ENCODE results near the gene ALG13.

ALG13 gene

DNA sequence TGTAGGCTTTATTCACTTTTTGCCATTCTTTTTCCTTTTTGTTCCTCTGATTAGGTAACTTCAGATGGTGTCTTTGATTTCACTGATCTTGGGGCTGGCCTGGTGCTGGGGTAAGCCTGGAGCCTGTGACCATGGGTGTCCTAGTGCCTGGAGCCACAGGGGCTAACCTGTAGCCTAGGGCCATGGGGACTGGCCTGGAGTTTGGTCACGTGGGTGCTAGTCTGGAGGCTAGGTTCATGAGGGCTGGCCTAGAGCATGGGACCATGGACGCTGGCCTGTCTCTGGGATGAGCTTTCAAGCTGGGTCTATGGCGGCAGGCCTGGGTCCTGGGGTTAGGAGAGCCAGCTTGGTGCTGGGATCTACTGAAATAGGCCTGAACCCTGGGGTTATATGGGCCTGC lies 32.2 kb upstream of the ALG13 start:
- ChIA-PET CTCF (no interaction called here), POLR2A (no interaction called here)
- no peak for TF ChIP-seq HDGF (IDR thresholded peaks at IDR 0.05; ENCODE audit: borderline replicate concordance)
- TF ChIP-seq L3MBTL2 (conservative IDR thresholded peaks at IDR 0.05): no peak
- no peak for TF ChIP-seq TARDBP (IDR thresholded peaks at IDR 0.05)
- TF ChIP-seq NFRKB (IDR thresholded peaks at IDR 0.05): no peak
- no peak for TF ChIP-seq SP1 (IDR thresholded peaks at IDR 0.05)
- no peak for TF ChIP-seq BHLHE40 (IDR thresholded peaks at IDR 0.05; ENCODE audit: borderline replicate concordance)
- no peak for TF ChIP-seq ZNF384 (IDR thresholded peaks at IDR 0.05)
- no peak for TF ChIP-seq SUZ12 (IDR thresholded peaks at IDR 0.05)
- TF ChIP-seq ELF4 (IDR thresholded peaks at IDR 0.05): no peak
- no peak for TF ChIP-seq FOXK2 (IDR thresholded peaks at IDR 0.05)
- TF ChIP-seq CTBP1 (IDR thresholded peaks at IDR 0.05; ENCODE audit: borderline replicate concordance): no peak
- no peak for DNase-seq (ENCODE audit: extremely low spot score)

DNA sequence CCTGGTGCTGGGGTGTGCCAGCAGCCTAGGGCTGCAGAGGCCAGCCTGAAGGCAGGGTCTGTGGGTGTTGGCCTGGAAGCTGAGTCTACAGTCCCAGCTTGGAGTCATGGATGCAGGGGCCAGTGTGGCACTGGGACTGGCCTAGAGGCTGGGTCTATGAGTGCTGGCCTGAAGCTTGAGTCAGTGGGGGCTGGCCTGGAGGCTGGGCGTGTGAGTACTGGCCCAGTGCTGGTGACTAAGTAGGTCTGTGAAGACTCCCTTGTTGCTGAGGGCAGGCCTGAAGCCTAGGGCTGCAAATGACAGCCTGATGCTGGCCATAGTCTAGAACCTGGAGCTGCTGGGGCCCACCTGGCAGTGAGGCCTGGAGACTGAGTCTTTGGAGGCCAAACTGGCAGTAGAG lies 31.3 kb upstream of the ALG13 start:
- ChIA-PET POLR2A (no interaction called here), CTCF (no interaction called here)
- no peak for TF ChIP-seq ZNF384 (IDR thresholded peaks at IDR 0.05)
- TF ChIP-seq CTBP1 (IDR thresholded peaks at IDR 0.05; ENCODE audit: borderline replicate concordance): no peak
- no peak for TF ChIP-seq SUZ12 (IDR thresholded peaks at IDR 0.05)
- no peak for DNase-seq (ENCODE audit: extremely low spot score)

DNA sequence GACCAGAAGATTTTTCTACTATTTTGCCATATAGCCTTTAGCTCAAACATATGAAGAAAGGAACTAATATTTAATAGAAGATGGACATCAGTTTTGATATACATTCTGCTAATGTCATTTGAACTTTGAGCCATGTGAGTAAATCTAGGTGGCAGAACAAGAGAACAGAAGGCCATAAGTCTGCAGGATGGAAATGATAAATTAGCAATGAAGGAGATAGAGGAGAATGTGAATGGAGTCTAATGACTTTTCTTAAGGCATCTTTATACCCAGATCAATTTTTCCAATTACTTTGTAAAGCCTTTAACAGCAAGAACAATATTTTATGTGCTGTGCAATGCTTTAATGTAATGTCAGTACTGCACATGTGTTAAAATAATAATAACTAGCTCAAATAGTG lies 30.1 kb upstream of the ALG13 start:
- DNase-seq (ENCODE audit: extremely low spot score): no peak
- no peak for TF ChIP-seq L3MBTL2 (conservative IDR thresholded peaks at IDR 0.05)
- TF ChIP-seq SP1 (IDR thresholded peaks at IDR 0.05): no peak
- TF ChIP-seq FOXA1 (IDR thresholded peaks at IDR 0.05): no peak
- no peak for TF ChIP-seq LEF1 (IDR thresholded peaks at IDR 0.05; ENCODE audit: borderline replicate concordance)
- TF ChIP-seq ARNT (IDR thresholded peaks at IDR 0.05): no peak
- TF ChIP-seq BHLHE40 (IDR thresholded peaks at IDR 0.05; ENCODE audit: borderline replicate concordance): no peak
- no peak for TF ChIP-seq SUZ12 (IDR thresholded peaks at IDR 0.05)
- TF ChIP-seq, protein P1, sequence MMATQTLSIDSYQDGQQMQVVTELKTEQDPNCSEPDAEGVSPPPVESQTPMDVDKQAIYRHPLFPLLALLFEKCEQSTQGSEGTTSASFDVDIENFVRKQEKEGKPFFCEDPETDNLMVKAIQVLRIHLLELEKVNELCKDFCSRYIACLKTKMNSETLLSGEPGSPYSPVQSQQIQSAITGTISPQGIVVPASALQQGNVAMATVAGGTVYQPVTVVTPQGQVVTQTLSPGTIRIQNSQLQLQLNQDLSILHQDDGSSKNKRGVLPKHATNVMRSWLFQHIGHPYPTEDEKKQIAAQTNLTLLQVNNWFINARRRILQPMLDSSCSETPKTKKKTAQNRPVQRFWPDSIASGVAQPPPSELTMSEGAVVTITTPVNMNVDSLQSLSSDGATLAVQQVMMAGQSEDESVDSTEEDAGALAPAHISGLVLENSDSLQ (IDR thresholded peaks at IDR 0.05): no peak
- TF ChIP-seq FOXM1 (IDR thresholded peaks at IDR 0.05; ENCODE audit: borderline replicate concordance): no peak
- TF ChIP-seq HDGF (IDR thresholded peaks at IDR 0.05; ENCODE audit: borderline replicate concordance): no peak
- no peak for TF ChIP-seq FOXK2 (IDR thresholded peaks at IDR 0.05)
- TF ChIP-seq ELF4 (IDR thresholded peaks at IDR 0.05): no peak
- no peak for TF ChIP-seq NFRKB (IDR thresholded peaks at IDR 0.05)
- TF ChIP-seq CTBP1 (IDR thresholded peaks at IDR 0.05; ENCODE audit: borderline replicate concordance): no peak
- no peak for TF ChIP-seq TARDBP (IDR thresholded peaks at IDR 0.05)
- TF ChIP-seq ZNF384 (IDR thresholded peaks at IDR 0.05): no peak
- ChIA-PET CTCF (no interaction called here), POLR2A (no interaction called here)

DNA sequence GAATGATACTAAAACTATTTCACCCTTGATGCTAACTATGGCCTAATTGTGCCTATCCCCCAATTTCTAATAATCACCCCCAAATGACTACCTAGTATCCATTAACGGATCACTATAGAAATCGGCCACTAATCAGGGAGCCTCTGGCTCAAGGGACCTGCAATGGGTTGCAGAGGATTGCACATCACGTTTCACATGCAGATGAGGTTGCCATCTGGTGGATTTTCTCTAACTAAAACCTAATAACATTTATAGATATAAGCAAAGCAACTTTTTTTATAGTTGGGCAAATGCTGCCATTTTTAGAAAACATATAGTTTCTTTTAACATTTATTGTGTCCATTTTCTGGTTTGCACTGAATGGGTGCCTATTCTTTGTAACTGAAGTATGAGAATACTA lies 28.3 kb upstream of the ALG13 start:
- POLR2A ChIA-PET: no interaction called here
- peak; percentile 21 for DNase-seq (ENCODE audit: extremely low spot score)
- CTCF ChIA-PET: no interaction called here
- TF ChIP-seq, protein P1 (IDR thresholded peaks at IDR 0.05): no peak
- TF ChIP-seq SP1 (IDR thresholded peaks at IDR 0.05) (no peak), NFRKB (IDR thresholded peaks at IDR 0.05) (no peak), FOXA1 (IDR thresholded peaks at IDR 0.05) (no peak), ARNT (IDR thresholded peaks at IDR 0.05) (no peak), BHLHE40 (IDR thresholded peaks at IDR 0.05; ENCODE audit: borderline replicate concordance) (no peak), L3MBTL2 (conservative IDR thresholded peaks at IDR 0.05) (no peak), ELF4 (IDR thresholded peaks at IDR 0.05) (no peak), ZNF384 (IDR thresholded peaks at IDR 0.05) (no peak), HDGF (IDR thresholded peaks at IDR 0.05; ENCODE audit: borderline replicate concordance) (no peak), LEF1 (IDR thresholded peaks at IDR 0.05; ENCODE audit: borderline replicate concordance) (no peak), FOXM1 (IDR thresholded peaks at IDR 0.05; ENCODE audit: borderline replicate concordance) (no peak), CTBP1 (IDR thresholded peaks at IDR 0.05; ENCODE audit: borderline replicate concordance) (no peak), FOXK2 (IDR thresholded peaks at IDR 0.05) (no peak), SUZ12 (IDR thresholded peaks at IDR 0.05) (no peak), TARDBP (IDR thresholded peaks at IDR 0.05) (no peak)

DNA sequence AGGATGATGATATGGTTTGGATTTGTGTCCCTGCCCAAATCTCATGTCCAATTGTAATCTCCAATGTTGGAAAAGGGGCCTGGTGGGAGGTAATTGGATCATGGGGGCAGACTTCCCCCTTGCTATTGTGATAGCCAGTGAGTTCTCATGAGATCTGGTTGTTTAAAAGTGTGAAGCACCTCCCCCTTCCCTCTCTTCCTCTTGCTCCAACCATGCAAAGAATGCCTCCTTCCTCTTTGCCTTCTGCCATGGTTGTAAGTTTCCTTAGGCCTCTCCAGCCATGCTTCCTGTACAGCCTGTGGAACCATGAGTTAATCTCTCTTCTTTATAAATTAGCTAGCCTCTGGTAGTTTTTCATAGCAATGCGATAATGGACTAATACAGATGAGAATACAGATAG lies 19.7 kb upstream of the ALG13 start:
- CTCF ChIA-PET: no interaction called here
- POLR2A ChIA-PET: no interaction called here
- DNase-seq (ENCODE audit: extremely low spot score): no peak
- TF ChIP-seq ARNT (IDR thresholded peaks at IDR 0.05): no peak
- TF ChIP-seq NFRKB (IDR thresholded peaks at IDR 0.05): no peak
- no peak for TF ChIP-seq ZNF384 (IDR thresholded peaks at IDR 0.05)
- TF ChIP-seq, protein P1 (IDR thresholded peaks at IDR 0.05): no peak
- no peak for TF ChIP-seq L3MBTL2 (conservative IDR thresholded peaks at IDR 0.05)
- no peak for TF ChIP-seq LEF1 (IDR thresholded peaks at IDR 0.05; ENCODE audit: borderline replicate concordance)
- no peak for TF ChIP-seq SUZ12 (IDR thresholded peaks at IDR 0.05)
- no peak for TF ChIP-seq BHLHE40 (IDR thresholded peaks at IDR 0.05; ENCODE audit: borderline replicate concordance)
- TF ChIP-seq TARDBP (IDR thresholded peaks at IDR 0.05): no peak
- no peak for TF ChIP-seq SP1 (IDR thresholded peaks at IDR 0.05)
- no peak for TF ChIP-seq HDGF (IDR thresholded peaks at IDR 0.05; ENCODE audit: borderline replicate concordance)
- no peak for TF ChIP-seq FOXK2 (IDR thresholded peaks at IDR 0.05)
- no peak for TF ChIP-seq FOXM1 (IDR thresholded peaks at IDR 0.05; ENCODE audit: borderline replicate concordance)
- no peak for TF ChIP-seq ELF4 (IDR thresholded peaks at IDR 0.05)
- TF ChIP-seq CTBP1 (IDR thresholded peaks at IDR 0.05; ENCODE audit: borderline replicate concordance): no peak
- no peak for TF ChIP-seq FOXA1 (IDR thresholded peaks at IDR 0.05)

DNA sequence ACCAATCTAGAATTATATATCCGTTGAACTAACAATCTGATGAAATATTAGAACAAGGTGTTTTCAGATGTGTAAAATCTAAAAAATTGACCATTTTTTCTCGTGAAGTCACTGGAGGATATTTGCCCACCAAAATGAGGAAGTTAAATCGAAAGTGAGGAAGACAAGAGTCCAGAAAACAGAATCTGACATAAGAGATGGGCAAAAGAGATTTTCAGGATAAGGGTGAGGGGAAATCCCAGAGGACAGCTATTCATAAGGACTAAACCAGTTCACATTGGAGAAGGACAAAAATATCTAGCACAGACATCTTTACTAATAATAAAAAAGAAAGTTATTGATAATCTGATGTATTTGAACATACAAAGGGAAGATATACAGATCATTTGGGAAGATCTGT lies 18.7 kb upstream of the ALG13 start:
- ChIA-PET POLR2A (no interaction called here), CTCF (no interaction called here)
- TF ChIP-seq HDGF (IDR thresholded peaks at IDR 0.05; ENCODE audit: borderline replicate concordance) (no peak), SUZ12 (IDR thresholded peaks at IDR 0.05) (no peak), FOXM1 (IDR thresholded peaks at IDR 0.05; ENCODE audit: borderline replicate concordance) (no peak), NFRKB (IDR thresholded peaks at IDR 0.05) (no peak), ZNF384 (IDR thresholded peaks at IDR 0.05) (no peak), TARDBP (IDR thresholded peaks at IDR 0.05) (no peak), LEF1 (IDR thresholded peaks at IDR 0.05; ENCODE audit: borderline replicate concordance) (no peak), ARNT (IDR thresholded peaks at IDR 0.05) (no peak), BHLHE40 (IDR thresholded peaks at IDR 0.05; ENCODE audit: borderline replicate concordance) (no peak), L3MBTL2 (conservative IDR thresholded peaks at IDR 0.05) (no peak)
- DNase-seq (ENCODE audit: extremely low spot score): no peak

Measured in HEK293T (cell line).